GM19395 (cell line): ENCODE measurements around the gene AVL9.
"Not testable (repeated sequence)": the region's sequence is repeated elsewhere in the genome, so short reads cannot be mapped to it uniquely, and the experiment has no call there.

ENCODE experiments used
- ATAC-seq: cut with Tn5 transposase; IDR thresholded peaks from one replicate; pipeline ENCODE4 v1.9.1; 2021; ENCODE audit warnings: mild to moderate bottlenecking, moderate library complexity; ENCODE audit not compliant: unreplicated experiment

Gene AVL9

DNA sequence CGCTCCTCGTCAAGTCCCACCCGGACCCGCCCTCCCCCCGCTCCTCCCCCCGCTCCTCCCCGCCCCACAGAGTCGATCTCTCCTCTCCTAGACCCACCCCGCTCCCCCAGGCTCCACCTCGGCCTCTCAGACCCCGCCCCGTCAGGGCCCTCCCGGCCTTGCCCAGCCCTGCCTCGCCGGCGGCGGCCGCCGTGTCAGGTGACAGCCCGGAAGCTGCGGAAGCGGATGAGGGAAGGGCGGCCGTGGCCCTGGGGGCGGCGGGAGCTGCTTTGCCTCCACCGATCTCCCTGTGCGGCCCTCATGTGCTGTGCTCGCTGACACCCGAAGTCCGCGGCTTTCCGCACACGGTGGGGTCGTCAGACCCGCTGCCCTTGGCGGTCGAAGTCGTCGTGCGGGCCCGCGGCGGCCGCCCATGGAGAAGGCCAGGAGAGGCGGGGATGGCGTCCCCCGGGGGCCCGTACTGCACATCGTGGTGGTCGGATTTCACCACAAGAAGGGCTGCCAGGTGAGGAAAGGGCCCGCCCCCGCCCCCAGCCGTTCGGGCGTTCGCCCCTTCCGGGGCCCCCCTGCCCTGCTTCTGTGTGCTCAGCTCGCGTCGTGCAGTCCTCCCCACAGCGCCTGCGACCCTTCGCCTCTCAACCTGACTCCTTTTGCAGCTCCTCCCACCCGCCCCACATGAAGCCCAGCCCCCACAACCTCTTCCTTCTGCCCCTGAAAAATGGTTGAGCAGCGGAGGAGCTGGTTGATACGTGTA lies at the start of gene AVL9:
TSS of gene AVL9 (plus strand) at position 192 of the 754 bp plus-strand sequence. CDS start at position 413, 221 bp downstream.
- ATAC-seq: peak; percentile 91

DNA sequence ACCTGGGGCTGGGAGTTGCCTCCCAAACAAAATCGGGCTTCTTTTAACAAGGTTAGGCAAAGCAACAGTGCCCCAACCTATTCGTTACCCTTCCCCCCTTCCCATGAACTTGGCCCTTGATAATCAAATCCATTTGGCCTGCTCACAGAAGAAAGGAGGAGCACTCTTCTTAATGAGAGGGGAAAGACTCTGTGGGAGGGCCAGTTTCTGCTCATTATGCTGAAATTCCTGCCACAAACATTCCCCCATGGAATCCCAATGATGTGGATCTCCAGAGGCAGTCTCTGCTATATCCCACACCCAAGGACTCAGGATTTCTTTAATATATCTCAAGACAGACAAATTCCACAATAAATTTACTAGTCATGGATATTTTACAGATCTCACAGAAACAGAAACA lies 48.1 kb upstream of the AVL9 start:
- no peak for ATAC-seq

DNA sequence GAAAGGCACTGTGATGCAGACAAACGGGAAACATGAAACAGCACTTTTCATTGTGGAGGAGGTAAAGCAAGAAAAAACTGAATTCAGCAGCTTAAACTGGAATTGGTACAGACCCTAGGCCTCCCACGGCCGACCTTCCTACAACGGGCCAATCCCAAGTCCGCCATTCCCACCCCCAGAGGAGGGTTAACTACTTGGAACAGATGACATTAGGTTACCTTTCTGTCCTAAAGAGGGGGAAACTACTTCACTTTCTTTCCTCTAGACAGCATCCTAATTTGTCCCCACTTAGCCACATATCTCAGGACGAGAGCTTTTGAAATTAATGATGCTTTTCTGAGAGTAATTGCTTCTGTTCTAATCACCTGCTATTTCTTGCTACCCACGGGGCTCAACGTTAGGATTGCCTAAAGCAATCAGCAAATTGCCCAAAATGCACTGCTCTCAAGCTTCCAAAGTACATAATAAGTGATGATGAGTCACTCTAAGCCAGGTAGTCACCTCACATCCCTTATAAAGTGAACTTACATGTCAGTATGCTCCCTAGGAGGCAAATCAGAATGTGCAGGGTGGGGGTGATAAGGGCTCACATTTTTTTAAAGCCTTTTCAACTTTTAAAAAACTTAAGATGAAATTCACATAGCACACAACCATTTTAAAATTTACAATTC lies 41.8 kb upstream of the AVL9 start:
- no peak for ATAC-seq

- no peak for ATAC-seq
Measured at GRCh38 chr7:32458025-32458424, 37.3 kb upstream of the AVL9 start.

GRCh38 chr7:32459788-32460187 lies 35.5 kb upstream of the AVL9 start:
- ATAC-seq: no peak

GRCh38 chr7:32461484-32461883 lies 33.8 kb upstream of the AVL9 start:
- ATAC-seq: no peak

- no peak for ATAC-seq
Measured at GRCh38 chr7:32462451-32462850, 32.8 kb upstream of the AVL9 start.

DNA sequence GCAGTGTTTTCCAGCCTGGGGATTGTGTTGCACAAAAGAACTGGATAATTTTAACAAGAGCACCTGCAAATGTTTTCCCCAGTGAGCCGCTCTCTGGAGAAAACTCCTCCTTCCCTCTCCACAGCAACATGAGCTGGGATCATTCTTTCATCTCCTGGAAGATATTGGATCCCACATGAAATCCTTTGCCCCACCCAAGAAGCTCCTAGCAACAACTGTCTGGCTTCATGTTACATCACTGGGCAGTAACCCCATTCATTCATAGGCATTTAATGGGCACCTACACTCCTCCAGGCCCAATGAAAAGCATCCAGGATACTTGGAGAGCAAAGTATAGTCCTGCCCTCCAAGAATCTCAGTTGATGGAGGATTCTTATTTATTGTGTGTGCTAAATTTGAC lies 32.3 kb upstream of the AVL9 start:
- no peak for ATAC-seq

- ATAC-seq: not testable (repeated sequence)
Measured at GRCh38 chr7:32464641-32465416, 30.5 kb upstream of the AVL9 start.

DNA sequence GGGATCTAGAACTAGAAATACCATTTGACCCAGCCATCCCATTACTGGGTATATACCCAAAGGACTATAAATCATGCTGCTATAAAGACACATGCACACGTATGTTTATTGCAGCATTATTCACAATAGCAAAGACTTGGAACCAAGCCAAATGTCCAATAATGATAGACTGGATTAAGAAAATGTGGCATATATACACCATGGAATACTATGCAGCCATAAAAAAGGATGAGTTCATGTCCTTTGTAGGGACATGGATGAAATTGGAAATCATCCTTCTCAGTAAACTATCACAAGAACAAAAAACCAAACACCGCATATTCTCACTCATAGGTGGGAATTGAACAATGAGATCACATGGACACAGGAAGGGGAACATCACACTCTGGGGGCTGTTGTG lies 25.3 kb upstream of the AVL9 start:
- not testable (repeated sequence) for ATAC-seq

DNA sequence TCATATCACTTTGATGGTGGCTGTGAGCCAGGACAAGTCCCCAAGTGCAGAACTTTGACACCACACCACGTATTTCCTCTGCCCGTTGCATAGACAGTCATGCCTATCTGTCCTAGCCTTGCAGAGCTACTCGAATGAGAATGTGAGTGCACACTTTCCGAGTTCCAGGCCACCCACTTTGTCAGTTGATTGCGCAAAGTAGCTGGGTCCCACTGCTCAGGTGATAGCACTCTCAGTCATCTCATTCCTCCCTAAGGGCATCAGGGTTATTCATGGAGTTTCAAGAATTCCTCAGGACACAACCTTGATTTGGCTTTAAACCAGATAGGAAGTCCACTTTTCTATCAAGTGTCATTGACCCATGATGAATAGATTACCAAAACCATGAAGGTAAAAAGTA lies 24.4 kb upstream of the AVL9 start:
- ATAC-seq: no peak

DNA sequence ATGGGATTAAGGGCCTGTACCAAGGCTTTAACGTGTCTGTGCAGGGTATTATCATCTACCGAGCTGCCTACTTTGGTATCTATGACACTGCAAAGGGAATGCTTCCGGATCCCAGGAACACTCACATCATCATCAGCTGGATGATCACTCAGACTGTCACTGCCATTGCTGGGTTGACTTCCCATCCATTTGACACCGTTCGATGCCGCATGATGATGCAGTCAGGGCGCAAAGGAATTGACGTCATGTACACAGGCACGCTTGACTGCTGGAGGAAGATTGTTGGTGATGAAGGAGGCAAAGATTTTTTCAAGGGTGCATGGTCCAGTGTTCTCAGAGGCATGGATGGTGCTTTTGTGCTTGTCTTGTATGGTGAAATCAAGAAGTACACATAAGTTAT lies 23.3 kb upstream of the AVL9 start:
- no peak for ATAC-seq

GRCh38 chr7:32474008-32474407 lies 21.3 kb upstream of the AVL9 start:
- no peak for ATAC-seq

DNA sequence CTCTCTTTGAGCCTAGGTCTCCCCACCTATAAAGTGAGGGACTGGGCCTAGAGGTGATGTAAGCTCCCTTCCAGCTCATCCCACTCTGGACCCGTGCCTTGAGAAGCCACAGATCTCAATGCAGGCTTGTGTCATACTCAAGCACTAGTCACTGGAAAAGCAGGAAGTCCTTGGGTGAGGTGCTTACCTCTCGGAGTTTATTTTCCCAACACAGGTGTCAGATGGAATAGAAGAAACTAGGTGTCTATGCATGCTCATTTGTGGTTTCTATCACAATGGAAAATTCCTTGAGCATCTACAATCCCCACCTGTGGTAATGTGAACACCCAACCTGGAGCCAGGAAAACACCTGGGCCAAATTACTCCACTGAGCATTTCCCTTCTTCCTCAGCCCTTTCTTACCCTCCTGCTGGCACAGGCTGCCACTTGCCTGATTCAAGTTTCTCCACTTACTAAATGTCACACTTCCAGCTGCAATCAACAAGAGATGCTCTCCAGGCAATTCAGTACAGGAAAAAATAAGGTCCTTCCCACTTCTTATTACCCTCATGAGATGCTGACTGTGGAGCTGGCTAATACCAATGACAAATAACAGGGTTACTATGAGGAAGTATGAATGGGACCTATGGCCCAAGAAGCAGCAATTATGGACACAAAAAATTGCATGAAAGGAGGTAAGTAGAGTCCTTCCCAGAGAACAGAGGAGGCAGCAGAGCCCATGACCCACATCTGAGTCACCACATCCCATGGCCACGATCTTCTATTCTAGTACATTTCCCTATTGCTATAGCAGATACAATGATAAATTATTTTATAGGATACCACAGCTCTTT lies 18.3 kb upstream of the AVL9 start:
- no peak for ATAC-seq

GRCh38 chr7:32477649-32477980 lies 17.7 kb upstream of the AVL9 start:
- ATAC-seq: no peak

DNA sequence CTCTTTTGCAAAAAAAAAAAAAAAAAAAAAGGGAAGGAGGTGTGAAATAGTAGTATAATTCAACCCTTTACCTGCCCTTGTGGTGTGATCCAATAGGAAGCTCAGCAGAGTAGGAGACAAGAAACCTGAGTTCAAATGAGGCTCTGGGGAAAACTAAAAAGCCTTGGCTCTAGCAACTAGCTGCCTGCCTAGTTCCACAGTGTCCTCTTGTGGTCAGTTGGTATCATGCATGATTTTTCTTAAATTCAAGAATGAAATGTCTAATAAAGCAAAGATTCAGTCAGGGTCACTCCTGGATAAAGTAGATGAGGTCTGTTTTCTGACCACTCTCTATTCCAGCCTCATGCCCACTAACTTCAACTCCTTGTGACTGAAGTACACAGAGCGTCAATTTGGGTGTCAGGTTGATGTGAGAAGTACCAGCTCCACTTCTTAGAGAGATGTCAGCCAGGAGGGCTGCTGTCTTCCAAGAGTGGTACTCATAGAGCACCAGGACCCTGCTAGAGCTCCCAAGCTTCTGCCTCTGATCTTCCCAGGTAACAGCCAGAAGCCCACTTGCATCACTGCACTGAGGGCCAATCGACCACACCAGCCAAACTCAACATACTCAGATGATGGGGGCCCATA lies 15.6 kb upstream of the AVL9 start:
- ATAC-seq: no peak

GRCh38 chr7:32481176-32481575 lies 14.1 kb upstream of the AVL9 start:
- ATAC-seq: no peak

DNA sequence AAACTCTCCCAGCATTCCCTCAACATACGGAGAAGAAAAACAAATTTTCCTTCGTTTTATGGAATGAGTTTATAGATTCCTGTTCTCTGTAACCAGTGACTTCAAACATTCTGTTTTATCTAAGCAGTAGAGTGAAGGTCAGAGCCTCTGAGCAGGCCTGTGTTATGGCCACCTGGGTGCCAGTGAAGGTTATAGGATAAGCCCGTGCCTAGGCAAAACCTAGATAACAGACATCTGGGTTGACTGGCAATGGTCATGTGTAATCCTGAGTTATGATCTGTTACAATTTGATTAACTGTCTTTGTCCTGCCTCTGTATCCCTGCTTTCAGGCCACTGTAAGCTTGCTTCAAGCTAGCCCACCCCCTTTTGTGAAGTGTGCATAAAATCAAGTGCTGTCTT lies 13.4 kb upstream of the AVL9 start:
- no peak for ATAC-seq

GRCh38 chr7:32489788-32490126 lies 5.5 kb upstream of the AVL9 start:
- ATAC-seq: no peak

DNA sequence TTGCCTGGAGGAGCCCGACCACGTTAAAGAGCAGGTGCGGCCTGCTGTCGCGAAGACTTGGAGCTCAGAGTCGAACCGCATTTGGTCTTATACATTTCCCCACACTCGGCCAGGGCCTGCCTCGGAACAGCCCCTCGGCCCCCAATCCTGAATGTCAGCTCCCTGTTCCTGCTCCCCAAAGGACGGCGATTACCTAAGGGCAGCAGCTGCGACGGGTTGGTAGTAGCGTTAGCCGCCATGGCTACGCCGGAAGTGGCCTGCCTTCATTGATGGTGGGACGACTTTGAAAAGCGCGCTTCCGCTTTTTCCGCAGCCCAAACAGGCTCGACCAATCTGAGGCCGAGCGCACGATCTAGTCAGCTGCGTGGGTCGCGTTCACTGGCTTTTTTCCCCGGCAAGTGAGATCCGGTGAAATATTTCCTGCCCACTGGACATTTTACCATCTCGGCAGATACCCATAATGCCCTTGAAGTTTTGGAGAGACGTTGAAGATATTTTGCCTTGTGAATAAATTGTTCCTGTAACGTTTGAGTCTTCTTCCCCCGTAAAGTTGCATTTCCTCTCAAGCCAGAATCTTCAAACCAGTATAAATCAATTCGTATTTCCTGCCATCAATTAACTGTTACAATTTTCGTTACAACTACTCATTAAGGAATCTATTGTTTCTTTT lies 5.0 kb upstream of the AVL9 start, which contains the start of gene LSM5:
TSS of gene LSM5 (minus strand) at position 254 of the 670 bp plus-strand sequence. CDS start at position 239, 15 bp downstream.
- peak; percentile 91 for ATAC-seq
